Cardiac atrium fibroblast (primary cell): ENCODE measurements around the gene SOX14. TPM values are rescaled to one million over a fixed set of nuclear protein-coding genes. Genes with fewer than 3 reads are reported as not detected.

Experiments
- total RNA-seq: library from RNA; depleted of rRNA; stranded (reverse); fragments of >200 nt; gene quantifications from 2 replicates; pipeline ENCODE4 v1.2.3, GENCODE V29; 2015

SOX14 gene
- total RNA-seq = not detected in 2 replicates

DNA sequence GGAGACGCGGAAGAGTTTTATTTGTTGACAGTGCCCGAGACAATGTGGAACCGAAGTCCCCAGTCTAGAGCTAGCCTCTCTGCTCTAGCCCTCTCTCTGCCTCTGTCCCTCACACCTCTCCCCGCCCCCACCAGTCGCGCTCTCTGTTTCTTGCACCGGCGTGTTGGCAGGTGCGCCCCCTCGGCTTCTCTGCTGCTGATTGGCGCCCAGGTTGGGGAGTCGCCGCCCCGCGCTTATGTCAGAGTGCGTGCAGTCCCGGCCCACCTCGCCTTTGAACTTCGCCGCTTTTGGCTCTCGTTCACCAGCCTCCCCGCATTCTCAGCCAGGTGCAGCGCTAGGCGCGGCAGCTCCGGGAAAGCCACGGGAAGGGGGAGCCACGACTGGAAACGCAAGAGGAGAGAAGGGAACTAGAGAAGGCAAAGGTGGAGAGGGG, at the start of gene SOX14:
TSS of gene SOX14 (plus strand) at position 315 of the 433 bp plus-strand sequence. CDS start 470 bp downstream, outside the sequence.

Other genes starting within 250 kb of the SOX14 start
- not detected in 2 replicates for gene CLDN18, start 245.8 kb downstream of the SOX14 start, total RNA-seq